ENCODE results near the gene SLC6A6.

SLC6A6 gene

DNA sequence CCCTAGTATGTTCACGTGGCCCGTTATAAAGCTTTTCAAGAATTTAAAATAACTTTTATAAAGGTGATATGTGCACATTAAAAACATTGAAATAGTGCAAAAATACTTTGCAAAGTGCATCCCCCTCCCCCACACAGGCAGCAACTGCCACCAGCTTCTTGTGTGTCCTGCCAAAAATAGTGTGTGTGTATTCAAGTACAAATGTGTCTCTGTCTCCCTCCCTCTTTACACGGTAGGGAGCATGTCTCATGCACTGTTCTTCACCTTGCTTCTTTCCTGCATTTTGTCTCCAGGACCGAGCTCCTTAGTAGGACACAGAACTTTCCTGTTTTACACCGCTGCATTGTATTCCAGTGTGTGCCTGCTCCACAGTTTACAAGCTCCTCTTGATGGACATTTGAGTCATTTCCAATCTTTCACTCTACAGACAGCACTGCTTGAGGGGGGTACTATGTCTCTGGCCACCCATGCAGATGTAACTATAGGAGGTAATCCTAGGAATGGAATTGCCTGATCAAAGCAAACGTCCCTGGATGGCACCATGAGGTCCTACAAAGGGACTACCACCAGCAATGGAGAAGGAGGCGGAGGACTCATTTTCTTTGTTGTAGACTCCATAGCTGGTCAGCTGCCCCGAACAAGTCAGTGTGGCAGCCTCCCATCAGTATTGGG is 52.4 kb downstream of the SLC6A6 start:
- DNase-seq, result no peak

DNA sequence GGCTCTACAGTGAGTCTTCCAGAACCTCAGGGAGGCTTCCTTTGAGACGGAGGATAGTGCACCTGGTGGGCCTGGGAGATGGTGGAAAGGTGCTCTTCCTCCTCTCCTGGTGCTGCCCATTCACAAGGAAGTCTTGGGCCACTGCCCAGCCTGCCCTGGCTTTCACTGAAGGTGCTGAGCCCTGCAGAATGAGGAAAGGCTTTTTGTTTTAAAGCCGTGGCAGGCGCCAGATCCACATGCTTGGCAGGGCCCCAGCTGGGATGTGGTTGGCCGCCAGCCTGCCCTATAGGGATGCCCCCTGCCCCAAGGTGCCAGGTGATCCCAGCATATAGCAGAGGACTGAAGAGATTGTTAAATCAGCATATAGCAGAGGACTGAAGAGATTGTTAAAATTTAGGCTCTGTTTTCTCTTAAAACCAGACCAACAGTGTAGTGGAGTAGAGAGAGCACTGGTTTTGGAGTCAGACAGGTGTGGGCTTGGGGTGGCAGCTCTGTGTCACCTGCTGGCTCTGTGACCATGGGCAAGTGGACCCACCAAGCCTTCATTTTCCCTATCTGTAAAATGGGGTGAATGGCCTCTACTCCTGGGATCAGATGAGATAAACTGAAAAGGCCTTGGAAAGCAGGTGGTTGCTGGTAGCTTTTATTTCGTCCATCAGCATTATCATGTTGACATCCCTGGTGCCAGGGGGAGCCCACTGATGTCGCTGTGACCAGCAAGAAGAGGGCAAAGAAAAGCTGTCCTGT is 53.3 kb downstream of the SLC6A6 start:
- no peak for DNase-seq

DNA sequence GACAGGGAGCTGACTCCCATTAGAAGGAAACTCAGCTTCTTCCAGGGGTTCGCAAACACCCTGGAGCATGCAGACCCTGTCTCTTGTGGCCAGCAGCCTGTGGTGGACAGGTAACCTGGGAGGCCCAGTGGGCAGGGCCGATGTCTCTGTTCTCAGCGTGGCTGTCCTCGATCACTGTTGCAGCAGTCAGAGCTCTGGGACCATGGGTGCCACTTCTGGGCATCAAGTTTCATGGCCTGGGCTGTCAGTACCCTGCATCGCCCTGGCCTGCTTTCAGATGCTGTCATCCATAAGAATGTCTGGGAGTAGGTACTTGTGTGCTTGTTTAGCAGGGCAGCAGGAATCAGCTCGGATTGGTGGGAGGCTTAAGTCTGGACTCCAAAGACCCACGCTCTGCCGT is 54.4 kb downstream of the SLC6A6 start:
- DNase-seq, result no peak

DNA sequence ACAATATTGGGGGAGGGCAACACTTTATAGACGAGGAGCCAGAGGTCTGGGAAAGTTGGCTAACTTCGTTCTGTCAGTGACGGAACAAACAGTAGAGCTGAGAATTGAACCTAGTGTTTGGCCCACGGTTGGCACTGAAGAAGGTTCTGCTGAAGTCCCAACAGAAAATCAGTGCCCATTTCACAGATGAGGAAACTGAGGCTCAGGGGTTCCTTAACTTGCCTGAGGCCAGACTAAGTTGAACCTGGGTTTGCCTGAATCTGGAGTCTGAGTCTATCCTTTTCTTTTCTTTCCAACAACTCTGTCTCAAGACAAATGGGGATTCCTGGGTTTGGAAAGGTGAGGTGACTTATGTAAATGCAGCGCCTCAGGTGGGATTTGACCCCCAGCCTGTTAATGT is 55.1 kb downstream of the SLC6A6 start:
- no peak for DNase-seq

DNA sequence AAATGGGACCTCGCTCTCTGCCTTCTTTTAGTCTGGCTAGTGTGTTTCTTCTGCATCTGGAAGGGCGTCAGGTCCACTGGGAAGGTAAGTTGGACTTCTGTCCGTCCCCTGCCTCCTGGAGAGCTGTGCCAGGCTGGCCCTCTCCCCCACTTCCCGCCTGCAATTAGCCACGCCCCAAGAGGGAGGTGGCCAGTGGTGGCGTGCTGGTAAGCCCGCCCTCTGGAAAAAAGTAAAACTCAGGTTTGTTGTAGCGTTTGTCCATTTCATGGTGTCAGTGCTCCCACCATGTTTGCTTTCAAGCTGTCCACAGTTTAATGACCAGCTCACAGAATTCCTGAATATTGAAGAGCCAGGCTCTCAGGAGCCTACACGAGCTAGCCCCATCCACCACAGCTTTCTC is 55.6 kb downstream of the SLC6A6 start:
- no peak for DNase-seq

DNA sequence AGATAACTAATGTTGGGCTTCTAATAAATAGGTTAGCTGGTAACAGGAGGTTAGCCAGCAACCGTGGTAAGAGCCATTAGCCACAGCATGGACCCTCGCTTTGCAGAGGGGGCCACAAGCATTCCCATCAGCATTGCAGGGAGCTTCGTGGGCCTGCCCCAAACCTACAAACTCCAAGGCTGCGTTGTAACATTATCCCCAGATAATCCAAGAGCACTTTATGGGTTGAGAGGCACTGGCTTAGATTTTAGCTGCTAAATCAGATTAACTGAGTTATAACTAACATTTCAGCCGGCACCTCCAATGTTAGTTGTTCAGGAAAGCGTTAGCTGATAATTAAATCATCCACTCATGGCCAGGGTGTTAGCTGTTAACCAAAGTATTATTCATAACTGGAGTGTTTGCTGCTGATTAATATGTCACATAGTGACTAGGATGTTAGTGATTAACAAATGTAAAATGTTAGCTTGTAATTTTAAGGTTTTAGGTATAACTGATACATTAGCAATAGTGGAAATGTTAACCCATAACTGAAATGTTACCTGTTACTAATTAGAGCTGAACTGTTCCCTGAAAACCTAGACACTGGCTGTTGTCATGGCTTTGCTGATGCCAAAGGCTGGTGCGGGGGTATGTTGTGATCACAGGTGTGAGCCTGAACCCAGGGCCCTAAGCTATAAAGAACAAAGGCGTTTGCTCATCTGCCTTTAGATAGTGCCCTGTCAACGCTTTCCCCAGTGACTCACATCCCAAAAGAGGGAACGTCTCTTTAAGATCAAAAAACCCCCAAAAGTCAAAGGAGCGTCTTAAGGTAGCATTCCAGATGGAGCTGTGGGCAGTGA is 56.2 kb downstream of the SLC6A6 start:
- DNase-seq, result no peak

DNA sequence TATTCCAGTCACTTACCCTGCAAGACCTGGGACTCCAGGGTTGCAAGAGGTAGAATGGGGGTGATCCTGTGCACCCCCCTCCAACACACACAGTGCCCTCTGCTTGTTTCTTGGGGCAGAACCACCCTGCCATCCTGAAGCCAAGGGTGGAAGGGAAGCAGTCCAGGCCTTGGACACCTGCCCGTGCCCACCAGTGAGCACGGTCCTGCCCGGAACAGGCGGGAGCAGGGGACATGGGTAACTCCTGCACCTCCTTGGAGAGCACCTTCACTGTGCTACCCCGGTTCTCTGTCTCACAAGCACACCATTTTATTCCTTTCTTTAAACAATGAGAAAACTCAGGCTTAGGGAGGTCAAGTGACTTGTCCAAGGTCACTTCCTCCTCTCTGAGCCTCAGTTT is 57.0 kb downstream of the SLC6A6 start:
- no peak for DNase-seq

DNA sequence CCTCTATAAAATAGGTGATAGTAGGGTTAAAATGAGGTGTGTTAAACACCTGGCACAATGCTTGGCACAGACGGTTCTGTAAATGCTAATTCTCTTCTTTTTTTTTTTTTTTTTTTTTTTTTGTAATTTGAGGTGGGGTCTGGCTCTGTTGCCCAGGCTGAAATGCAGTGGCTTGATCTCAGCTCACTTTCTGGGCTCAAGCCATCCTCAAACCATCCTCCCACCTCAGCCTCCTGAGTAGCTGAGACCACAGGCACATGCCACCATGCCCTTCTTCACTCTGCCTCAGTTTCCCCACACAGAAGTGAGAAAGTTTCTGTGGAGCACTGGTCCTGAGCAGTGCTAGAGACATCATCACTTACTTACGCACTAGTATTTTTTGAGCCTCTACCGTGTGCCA is 57.4 kb downstream of the SLC6A6 start:
- no peak for DNase-seq

DNA sequence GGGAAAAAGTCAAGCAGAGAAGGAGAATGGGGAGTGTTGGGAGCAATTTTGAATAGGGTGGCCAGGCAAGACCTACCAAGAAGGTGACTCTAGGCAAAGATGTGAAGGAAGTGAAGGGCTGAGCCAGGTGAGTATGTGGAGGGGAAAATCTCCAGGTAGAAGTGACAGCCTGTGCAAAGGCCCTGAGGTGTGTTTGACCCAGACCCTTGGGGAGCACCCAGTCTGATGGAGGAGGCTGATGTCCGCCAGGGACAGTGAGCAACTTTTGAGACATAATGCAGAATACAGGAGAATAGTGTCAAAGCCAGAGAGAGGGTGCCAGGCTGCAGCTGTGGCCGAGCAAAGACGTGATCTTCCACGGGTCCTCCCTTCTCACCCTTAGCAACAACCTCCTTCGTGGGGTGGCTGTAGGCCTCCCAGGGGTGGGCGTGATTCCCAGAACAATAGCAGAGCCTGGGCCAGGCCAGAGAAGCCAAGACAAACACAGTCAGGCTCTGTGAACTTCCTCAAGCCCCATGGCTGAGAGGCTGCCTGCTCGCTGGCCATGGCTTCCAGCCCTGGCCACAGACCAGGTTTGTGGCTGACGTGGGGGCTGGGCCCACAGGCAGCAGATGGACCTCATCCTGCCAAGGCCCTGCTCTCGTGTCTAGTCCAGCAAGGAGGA is 58.1 kb downstream of the SLC6A6 start:
- no peak for DNase-seq

DNA sequence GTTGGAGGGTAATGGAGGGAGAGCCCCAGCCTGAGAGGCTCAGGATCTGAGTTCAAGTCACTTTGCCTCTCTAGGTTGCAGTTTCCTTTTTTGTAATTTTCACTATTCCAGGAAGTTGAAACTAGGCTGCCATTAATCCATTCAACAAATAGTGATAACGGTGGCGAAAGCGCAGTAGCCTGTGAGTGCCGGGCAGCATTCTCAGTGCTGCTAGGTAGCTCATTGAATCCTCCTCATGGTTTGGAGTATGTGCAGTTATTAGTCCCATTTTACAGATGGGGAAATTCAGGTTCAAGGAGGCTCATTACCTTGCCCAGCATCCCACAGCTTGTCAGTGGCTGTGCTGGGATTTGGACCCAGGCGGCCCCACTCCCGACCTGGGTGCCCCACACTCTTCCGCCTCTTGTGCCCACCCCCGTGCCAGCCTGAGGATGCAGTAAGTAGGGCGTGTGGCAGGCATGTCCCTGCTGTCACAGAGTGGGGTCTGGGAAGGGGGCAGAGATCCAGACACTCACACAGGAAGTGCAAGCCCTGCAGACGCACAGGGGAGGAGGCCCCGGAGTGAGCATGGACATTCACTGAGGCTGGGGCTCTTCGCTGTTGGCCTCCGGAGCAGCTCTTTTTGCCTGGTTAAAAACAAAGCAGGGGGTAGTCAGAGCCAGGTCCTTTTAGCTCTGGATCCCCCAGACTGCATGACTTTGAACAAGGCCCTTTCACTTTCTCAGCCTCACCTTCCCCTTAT is 58.8 kb downstream of the SLC6A6 start:
- DNase-seq, result no peak

DNA sequence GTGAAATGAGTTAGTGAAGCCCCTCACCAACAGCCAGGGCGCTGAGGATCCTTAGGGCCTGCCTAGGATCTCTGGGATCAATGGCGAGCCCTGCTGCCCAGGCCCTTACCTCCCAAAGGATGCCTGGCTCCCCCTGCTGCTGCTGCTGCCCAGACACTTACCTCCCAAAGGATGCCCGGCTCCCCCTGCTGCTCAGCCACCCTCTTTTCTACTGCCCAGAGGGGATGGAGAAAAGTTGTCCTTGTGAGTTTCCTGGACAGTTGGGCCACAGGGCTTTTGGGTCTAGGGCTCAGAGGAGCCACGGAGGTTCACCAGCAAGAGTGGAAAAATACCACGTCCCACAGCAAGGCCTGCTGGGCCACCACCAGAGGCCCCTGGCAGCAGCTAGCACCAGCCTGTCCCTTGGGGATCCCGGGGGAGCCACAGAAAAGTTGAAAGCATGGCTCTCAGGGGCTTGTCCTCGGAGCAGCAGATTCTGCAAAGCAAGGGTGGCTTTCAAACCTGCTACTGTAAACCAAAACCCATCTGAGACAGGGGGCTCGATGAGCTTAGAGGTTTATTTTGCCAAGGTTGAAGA is 59.4 kb downstream of the SLC6A6 start:
- no peak for DNase-seq

DNA sequence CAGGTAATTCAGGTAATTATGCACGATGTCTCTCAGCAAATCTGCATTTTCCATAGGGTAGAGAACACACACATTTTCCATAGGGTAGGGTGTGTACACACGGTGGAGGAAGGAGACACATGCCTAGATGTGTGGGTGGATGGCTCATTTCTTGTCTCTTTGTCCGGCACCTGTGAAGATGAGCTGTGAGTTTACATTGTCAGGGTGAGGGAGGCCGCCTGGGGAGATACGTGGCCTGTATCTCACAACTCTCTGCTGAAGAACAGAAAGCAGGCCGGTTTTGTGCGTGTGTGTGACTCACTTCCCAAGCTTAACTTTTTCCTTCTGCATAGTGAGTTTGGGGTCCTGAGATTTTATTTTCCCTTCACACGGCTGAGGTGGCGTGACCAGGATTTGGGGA is 60.3 kb downstream of the SLC6A6 start:
- DNase-seq, result no peak

DNA sequence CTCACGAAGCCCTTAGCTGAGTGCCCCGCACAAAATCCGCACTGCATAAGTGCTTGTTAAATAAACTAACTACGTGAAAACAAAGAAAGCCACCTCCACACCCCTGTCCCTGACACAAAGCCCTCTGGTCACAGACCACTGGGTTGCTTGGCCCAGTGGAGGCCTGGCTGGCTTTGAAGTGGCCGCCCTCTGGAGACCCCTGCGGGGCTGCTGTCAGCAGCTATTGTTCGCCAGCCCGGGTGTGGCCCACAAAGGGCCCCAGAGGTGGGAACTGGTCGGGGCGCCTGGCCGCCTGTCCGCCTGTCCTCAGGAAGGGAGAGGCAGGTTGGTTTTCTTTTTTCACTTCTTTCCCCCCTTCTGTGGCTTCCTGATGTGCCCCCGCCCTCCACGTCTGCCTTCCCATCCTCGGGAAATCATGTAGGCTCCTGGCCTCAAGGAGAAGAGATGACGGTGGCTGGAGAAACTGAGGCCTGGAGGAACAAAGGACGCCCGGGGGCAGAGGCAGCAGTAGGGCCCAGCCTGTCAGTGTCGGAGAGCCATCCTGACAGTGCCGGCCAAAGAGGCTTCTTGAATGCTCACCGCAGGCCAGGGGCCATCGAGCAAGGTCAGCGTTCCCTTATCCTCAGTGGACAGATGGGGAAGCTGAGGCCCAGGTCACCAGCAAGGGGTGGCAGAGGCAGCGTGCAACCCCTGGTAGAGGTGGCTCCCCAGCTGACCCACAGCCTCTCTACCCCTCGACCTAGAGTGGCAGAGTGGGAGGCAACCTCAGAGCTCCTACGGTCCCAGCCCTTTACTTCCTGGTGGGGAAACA is 61.1 kb downstream of the SLC6A6 start:
- DNase-seq, result no peak

DNA sequence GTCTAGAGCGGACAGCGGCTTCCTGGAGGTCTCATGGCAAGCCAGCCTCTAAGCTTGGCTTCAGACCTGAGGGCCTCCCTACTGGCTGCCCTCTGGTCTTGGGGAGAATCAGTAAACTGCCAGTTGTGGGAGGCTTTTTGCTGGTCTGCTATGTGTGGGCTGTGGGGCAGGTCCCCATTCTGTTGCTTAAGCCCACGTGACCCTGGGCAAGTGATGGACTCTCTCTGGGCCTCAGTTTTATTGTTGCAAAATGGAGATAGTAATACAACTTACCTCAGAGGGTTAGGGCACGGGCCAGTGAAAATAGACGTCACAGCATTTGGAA is 61.7 kb downstream of the SLC6A6 start:
- peak; percentile 59 to 65 for DNase-seq

DNA sequence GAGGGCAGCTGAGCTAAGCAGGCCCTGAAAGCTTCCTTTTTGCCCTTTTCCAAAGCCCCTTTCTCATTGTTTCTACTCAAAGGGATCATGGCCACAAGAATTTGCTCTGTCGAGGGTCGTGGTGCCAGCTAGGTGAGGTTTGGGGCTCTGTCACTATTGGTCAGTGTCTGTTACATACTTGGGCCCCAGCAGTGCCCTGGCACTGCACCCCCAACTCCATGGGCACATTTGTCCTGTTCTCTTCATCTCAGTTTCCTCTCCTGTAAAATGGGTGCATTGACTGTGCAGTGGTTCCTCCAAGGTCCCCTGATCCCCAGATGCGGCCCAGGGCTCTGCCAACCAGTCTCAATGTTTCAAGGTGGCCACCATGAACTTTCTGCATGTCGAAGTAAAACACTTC is 62.1 kb downstream of the SLC6A6 start:
- DNase-seq, result no peak

DNA sequence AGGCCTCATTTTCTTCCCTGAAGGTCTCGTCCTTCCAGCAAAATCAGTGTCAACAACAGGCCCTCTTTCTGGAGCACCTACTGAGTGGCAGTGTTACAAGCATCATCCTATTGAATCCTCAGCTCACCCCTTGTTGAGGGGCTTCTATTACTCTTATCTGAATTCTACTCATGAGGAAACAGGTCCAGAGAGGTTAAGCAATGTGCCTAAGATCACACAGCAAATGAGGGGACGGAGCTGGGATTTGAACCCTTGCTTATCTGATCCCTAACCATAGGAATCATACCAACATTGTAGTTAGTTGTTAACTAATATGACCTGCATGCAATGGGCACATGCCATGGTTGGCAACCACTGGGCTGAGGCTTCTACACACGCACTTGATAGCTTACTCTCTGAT is 63.0 kb downstream of the SLC6A6 start:
- no peak for DNase-seq

DNA sequence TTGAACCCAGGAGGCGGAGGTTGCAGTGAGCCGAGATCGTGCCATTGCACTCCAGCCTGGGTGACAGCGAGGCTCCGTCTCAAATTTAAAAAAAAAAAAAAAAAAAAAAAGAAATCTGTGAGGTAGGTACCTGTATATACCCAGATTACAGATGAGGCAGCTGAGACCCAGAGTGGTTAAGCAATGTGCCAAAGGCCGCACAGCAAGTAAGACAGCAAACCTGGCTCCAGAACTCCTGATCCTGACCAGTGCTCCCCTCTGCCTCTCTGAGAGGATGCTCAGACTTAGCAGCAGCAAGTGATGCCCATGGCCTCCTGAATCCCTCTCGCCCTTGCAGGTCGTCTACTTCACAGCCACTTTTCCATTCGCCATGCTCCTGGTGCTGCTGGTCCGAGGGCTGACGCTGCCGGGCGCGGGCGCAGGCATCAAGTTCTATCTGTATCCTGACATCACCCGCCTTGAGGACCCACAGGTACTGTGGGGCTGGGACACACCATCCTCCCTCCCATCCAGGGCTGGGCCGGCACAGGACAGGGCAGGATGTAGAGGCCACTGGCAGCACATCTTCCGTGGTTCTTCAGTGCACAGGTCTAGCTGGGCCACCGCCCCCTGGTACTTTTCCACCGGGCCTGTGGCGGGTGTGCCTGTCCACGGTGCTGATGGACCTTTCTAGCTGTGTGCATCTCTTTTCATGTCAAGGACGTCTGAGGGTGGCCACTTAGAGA is 63.9 kb downstream of the SLC6A6 start:
- no peak for DNase-seq

DNA sequence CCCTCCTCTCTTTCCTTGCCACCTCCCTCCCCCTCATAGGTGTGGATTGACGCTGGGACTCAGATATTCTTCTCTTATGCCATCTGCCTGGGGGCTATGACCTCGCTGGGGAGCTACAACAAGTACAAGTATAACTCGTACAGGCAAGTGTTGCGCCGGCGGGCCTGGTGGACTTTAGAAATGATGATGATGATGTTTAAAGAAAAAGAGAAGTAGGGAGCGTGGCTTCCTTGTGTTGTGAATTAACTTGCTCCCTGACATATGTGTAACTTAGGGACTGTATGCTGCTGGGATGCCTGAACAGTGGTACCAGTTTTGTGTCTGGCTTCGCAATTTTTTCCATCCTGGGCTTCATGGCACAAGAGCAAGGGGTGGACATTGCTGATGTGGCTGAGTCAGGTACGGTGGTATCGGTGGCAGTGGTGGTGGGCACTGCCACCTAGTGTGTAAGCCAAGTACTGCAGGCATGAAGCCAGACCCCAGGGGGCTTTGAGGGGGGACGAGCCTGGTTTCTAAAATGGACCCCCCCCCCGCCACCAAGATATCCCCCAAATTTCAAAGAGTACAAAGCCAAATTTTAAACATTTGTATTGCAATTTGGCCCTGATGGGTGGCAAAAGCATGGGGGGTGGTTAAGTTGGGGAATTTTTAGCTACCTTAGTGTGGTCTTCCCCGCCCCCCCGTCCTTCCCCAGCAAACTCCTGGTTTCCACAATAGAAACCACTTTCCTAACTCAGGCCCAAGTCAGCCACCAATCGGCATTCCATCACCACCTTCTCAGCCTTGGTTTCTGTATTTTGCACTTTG is 65.6 kb downstream of the SLC6A6 start:
- peak; percentile 17 to 25 for DNase-seq

DNA sequence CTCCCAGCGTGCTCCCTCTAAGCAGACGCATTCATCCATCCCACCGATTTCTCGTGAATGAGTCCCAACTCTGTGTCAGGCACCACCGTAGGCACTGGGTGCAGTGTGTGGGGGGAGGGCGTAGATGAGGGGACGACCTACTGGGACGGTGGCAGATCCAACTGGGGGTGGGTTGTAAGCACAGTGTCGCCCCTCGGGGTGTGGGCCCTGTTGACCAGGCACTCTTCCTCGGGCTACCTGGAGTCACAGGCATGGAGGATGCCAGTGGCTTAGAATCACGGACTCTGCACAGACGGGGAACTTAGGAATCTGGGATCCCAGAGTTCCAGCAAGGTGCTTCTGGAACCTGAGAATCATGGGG is 66.2 kb downstream of the SLC6A6 start:
- no peak for DNase-seq

DNA sequence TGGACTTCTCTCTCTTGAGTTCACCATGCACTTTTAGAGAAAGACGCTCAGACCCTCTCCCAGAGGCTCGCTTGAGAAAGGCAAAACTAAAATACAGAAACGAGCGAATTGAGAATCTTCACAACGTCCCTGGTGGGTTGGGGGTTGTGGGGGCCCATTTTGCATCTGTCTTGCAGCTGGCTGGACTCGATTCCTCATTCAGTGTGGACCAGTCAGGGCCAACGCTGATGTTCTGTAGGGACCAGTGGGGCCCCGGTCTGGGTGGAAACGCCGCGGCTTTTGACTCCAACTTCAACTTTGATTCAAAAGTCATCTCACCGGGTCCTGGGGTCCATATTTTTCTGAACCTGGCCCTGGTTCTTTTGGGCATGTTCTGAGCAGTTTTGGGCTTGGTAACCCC is 68.1 kb downstream of the SLC6A6 start:
- DNase-seq, result no peak

Measured in inflammatory macrophage (primary cell).